Measurements from ENCODE around the gene MANBA. TPM values are rescaled to one million over a fixed set of nuclear protein-coding genes. Genes with fewer than 3 reads are reported as not detected.
"Not testable (repeated sequence)": the region's sequence is repeated elsewhere in the genome, so short reads cannot be mapped to it uniquely, and the experiment has no call there.

Gene MANBA
- polyA plus RNA-seq, 2 donors: 4.3 to 4.7 TPM

GRCh38 chr4:102715057-102715456, 45.7 kb downstream of the MANBA start:
- 93 to 96% methylated on average over 1 of the region's 1 CpG for WGBS, 2 donors
- no peak overlapping the region for H3K4me3 ChIP-seq (ENCODE audit: low read depth in 1 of 2, low read length in 2 of 2)
- H3K27ac ChIP-seq (ENCODE audit: low read depth in 2 of 2, low read length in 1 of 2): no peak overlapping the region
- no peaks in the 10 kb centered on the region for H3K36me3 ChIP-seq (ENCODE audit: control insufficient read depth in 2 of 2, insufficient read depth in 2 of 2, low read length in 1 of 2)
- no peaks in the 10 kb centered on the region for H3K9me3 ChIP-seq (ENCODE audit: control insufficient read depth in 2 of 2, insufficient read depth in 1 of 2, low read depth in 1 of 2, low read length in 1 of 2)
- no peaks in the 10 kb centered on the region for H3K27me3 ChIP-seq (ENCODE audit: control insufficient read depth in 1 of 2, insufficient read depth in 2 of 2, low read length in 2 of 2)
- no peaks in the 10 kb centered on the region for H3K4me1 ChIP-seq (ENCODE audit: control insufficient read depth in 2 of 2, insufficient read depth in 2 of 2, low read length in 1 of 2)

- not testable (repeated sequence) for H3K4me1 ChIP-seq (ENCODE audit: control insufficient read depth in 2 of 2, insufficient read depth in 2 of 2, low read length in 1 of 2); H3K4me3 ChIP-seq (ENCODE audit: low read depth in 1 of 2, low read length in 2 of 2); H3K27ac ChIP-seq (ENCODE audit: low read depth in 2 of 2, low read length in 1 of 2); H3K9me3 ChIP-seq (ENCODE audit: control insufficient read depth in 2 of 2, insufficient read depth in 1 of 2, low read depth in 1 of 2, low read length in 1 of 2); H3K27me3 ChIP-seq (ENCODE audit: control insufficient read depth in 1 of 2, insufficient read depth in 2 of 2, low read length in 2 of 2); H3K36me3 ChIP-seq (ENCODE audit: control insufficient read depth in 2 of 2, insufficient read depth in 2 of 2, low read length in 1 of 2)
- WGBS, 2 donors: 95 to 96% methylated on average over 3 of the region's 3 CpGs
Observed at GRCh38 chr4:102713774-102714173, 47.0 kb downstream of the MANBA start.

- no peaks in the 10 kb centered on the region for H3K36me3 ChIP-seq (ENCODE audit: control insufficient read depth in 2 of 2, insufficient read depth in 2 of 2, low read length in 1 of 2)
- no peak overlapping the region for H3K4me3 ChIP-seq (ENCODE audit: low read depth in 1 of 2, low read length in 2 of 2)
- no peaks in the 10 kb centered on the region for H3K27me3 ChIP-seq (ENCODE audit: control insufficient read depth in 1 of 2, insufficient read depth in 2 of 2, low read length in 2 of 2)
- no peak overlapping the region for H3K27ac ChIP-seq (ENCODE audit: low read depth in 2 of 2, low read length in 1 of 2)
- 63 to 64% methylated on average over 3 of the region's 3 CpGs for WGBS, 2 donors
- no peaks in the 10 kb centered on the region for H3K9me3 ChIP-seq (ENCODE audit: control insufficient read depth in 2 of 2, insufficient read depth in 1 of 2, low read depth in 1 of 2, low read length in 1 of 2)
- H3K4me1 ChIP-seq (ENCODE audit: control insufficient read depth in 2 of 2, insufficient read depth in 2 of 2, low read length in 1 of 2): no peaks in the 10 kb centered on the region
Observed at GRCh38 chr4:102713096-102713495, 47.7 kb downstream of the MANBA start.

- H3K9me3 ChIP-seq (ENCODE audit: control insufficient read depth in 2 of 2, insufficient read depth in 1 of 2, low read depth in 1 of 2, low read length in 1 of 2): no peaks in the 10 kb centered on the region
- H3K36me3 ChIP-seq (ENCODE audit: control insufficient read depth in 2 of 2, insufficient read depth in 2 of 2, low read length in 1 of 2): peaks cover 0 to under 1% of the 10 kb centered on the region in 2 donors
- no peak overlapping the region for H3K27ac ChIP-seq (ENCODE audit: low read depth in 2 of 2, low read length in 1 of 2)
- WGBS, 2 donors: 92 to 93% methylated on average over 3 of the region's 3 CpGs
- H3K27me3 ChIP-seq (ENCODE audit: control insufficient read depth in 1 of 2, insufficient read depth in 2 of 2, low read length in 2 of 2): no peaks in the 10 kb centered on the region
- H3K4me1 ChIP-seq (ENCODE audit: control insufficient read depth in 2 of 2, insufficient read depth in 2 of 2, low read length in 1 of 2): no peaks in the 10 kb centered on the region
- H3K4me3 ChIP-seq (ENCODE audit: low read depth in 1 of 2, low read length in 2 of 2): no peak overlapping the region
Observed at GRCh38 chr4:102710986-102711385, 49.8 kb downstream of the MANBA start.

- not testable (repeated sequence) for H3K27me3 ChIP-seq (ENCODE audit: control insufficient read depth in 1 of 2, insufficient read depth in 2 of 2, low read length in 2 of 2); H3K4me3 ChIP-seq (ENCODE audit: low read depth in 1 of 2, low read length in 2 of 2); H3K4me1 ChIP-seq (ENCODE audit: control insufficient read depth in 2 of 2, insufficient read depth in 2 of 2, low read length in 1 of 2); H3K9me3 ChIP-seq (ENCODE audit: control insufficient read depth in 2 of 2, insufficient read depth in 1 of 2, low read depth in 1 of 2, low read length in 1 of 2); H3K27ac ChIP-seq (ENCODE audit: low read depth in 2 of 2, low read length in 1 of 2); H3K36me3 ChIP-seq (ENCODE audit: control insufficient read depth in 2 of 2, insufficient read depth in 2 of 2, low read length in 1 of 2)
- 98 to 100% methylated on average over 1 of the region's 1 CpG for WGBS, 2 donors
Observed at GRCh38 chr4:102709060-102709459, 51.7 kb downstream of the MANBA start.

GRCh38 chr4:102707150-102707549, 53.6 kb downstream of the MANBA start:
- H3K36me3 ChIP-seq (ENCODE audit: control insufficient read depth in 2 of 2, insufficient read depth in 2 of 2, low read length in 1 of 2): peaks cover 0 to 3% of the 10 kb centered on the region in 2 donors
- H3K9me3 ChIP-seq (ENCODE audit: control insufficient read depth in 2 of 2, insufficient read depth in 1 of 2, low read depth in 1 of 2, low read length in 1 of 2): no peaks in the 10 kb centered on the region
- no peaks in the 10 kb centered on the region for H3K4me1 ChIP-seq (ENCODE audit: control insufficient read depth in 2 of 2, insufficient read depth in 2 of 2, low read length in 1 of 2)
- WGBS, 2 donors: 87 to 92% methylated on average over 1 of the region's 1 CpG
- no peak overlapping the region for H3K4me3 ChIP-seq (ENCODE audit: low read depth in 1 of 2, low read length in 2 of 2)
- no peaks in the 10 kb centered on the region for H3K27me3 ChIP-seq (ENCODE audit: control insufficient read depth in 1 of 2, insufficient read depth in 2 of 2, low read length in 2 of 2)
- H3K27ac ChIP-seq (ENCODE audit: low read depth in 2 of 2, low read length in 1 of 2): no peak overlapping the region

- peaks cover 0 to 3% of the 10 kb centered on the region in 2 donors for H3K36me3 ChIP-seq (ENCODE audit: control insufficient read depth in 2 of 2, insufficient read depth in 2 of 2, low read length in 1 of 2)
- H3K9me3 ChIP-seq (ENCODE audit: control insufficient read depth in 2 of 2, insufficient read depth in 1 of 2, low read depth in 1 of 2, low read length in 1 of 2): no peaks in the 10 kb centered on the region
- no peak overlapping the region for H3K27ac ChIP-seq (ENCODE audit: low read depth in 2 of 2, low read length in 1 of 2)
- no peaks in the 10 kb centered on the region for H3K27me3 ChIP-seq (ENCODE audit: control insufficient read depth in 1 of 2, insufficient read depth in 2 of 2, low read length in 2 of 2)
- 93 to 95% methylated on average over 1 of the region's 1 CpG for WGBS, 2 donors
- H3K4me1 ChIP-seq (ENCODE audit: control insufficient read depth in 2 of 2, insufficient read depth in 2 of 2, low read length in 1 of 2): no peaks in the 10 kb centered on the region
- H3K4me3 ChIP-seq (ENCODE audit: low read depth in 1 of 2, low read length in 2 of 2): no peak overlapping the region
Observed at GRCh38 chr4:102705391-102705935, 55.3 kb downstream of the MANBA start.

- no peaks in the 10 kb centered on the region for H3K36me3 ChIP-seq (ENCODE audit: control insufficient read depth in 2 of 2, insufficient read depth in 2 of 2, low read length in 1 of 2)
- no peaks in the 10 kb centered on the region for H3K4me1 ChIP-seq (ENCODE audit: control insufficient read depth in 2 of 2, insufficient read depth in 2 of 2, low read length in 1 of 2)
- H3K27ac ChIP-seq (ENCODE audit: low read depth in 2 of 2, low read length in 1 of 2): no peak overlapping the region
- H3K27me3 ChIP-seq (ENCODE audit: control insufficient read depth in 1 of 2, insufficient read depth in 2 of 2, low read length in 2 of 2): no peaks in the 10 kb centered on the region
- no peaks in the 10 kb centered on the region for H3K9me3 ChIP-seq (ENCODE audit: control insufficient read depth in 2 of 2, insufficient read depth in 1 of 2, low read depth in 1 of 2, low read length in 1 of 2)
- H3K4me3 ChIP-seq (ENCODE audit: low read depth in 1 of 2, low read length in 2 of 2): no peak overlapping the region
- 71 to 78% methylated on average over 3 of the region's 3 CpGs for WGBS, 2 donors
Observed at GRCh38 chr4:102696758-102697157, 64.0 kb downstream of the MANBA start.

- 86 to 92% methylated on average over 3 of the region's 3 CpGs for WGBS, 2 donors
- Histone ChIP-seq H3K27me3 (ENCODE audit: control insufficient read depth in 1 of 2, insufficient read depth in 2 of 2, low read length in 2 of 2) (no peaks in the 10 kb centered on the region), H3K27ac (ENCODE audit: low read depth in 2 of 2, low read length in 1 of 2) (no peak overlapping the region)
Observed at GRCh38 chr4:102694791-102695190, 66.0 kb downstream of the MANBA start.

GRCh38 chr4:102693861-102694260, 66.9 kb downstream of the MANBA start:
- Histone ChIP-seq H3K36me3 (ENCODE audit: control insufficient read depth in 2 of 2, insufficient read depth in 2 of 2, low read length in 1 of 2) (no peaks in the 10 kb centered on the region), H3K4me1 (ENCODE audit: control insufficient read depth in 2 of 2, insufficient read depth in 2 of 2, low read length in 1 of 2) (no peaks in the 10 kb centered on the region), H3K27me3 (ENCODE audit: control insufficient read depth in 1 of 2, insufficient read depth in 2 of 2, low read length in 2 of 2) (no peaks in the 10 kb centered on the region), H3K27ac (ENCODE audit: low read depth in 2 of 2, low read length in 1 of 2) (no peak overlapping the region), H3K9me3 (ENCODE audit: control insufficient read depth in 2 of 2, insufficient read depth in 1 of 2, low read depth in 1 of 2, low read length in 1 of 2) (no peaks in the 10 kb centered on the region), H3K4me3 (ENCODE audit: low read depth in 1 of 2, low read length in 2 of 2) (no peak overlapping the region)
- WGBS, 2 donors: 88 to 92% methylated on average over 5 of the region's 5 CpGs

More at GRCh38 chr4:102694791-102695190, 66.0 kb downstream of the MANBA start:
- Histone ChIP-seq H3K9me3 (ENCODE audit: control insufficient read depth in 2 of 2, insufficient read depth in 1 of 2, low read depth in 1 of 2, low read length in 1 of 2) (no peaks in the 10 kb centered on the region), H3K4me3 (ENCODE audit: low read depth in 1 of 2, low read length in 2 of 2) (no peak overlapping the region), H3K4me1 (ENCODE audit: control insufficient read depth in 2 of 2, insufficient read depth in 2 of 2, low read length in 1 of 2) (no peaks in the 10 kb centered on the region), H3K36me3 (ENCODE audit: control insufficient read depth in 2 of 2, insufficient read depth in 2 of 2, low read length in 1 of 2) (no peaks in the 10 kb centered on the region)
